ENCODE measurements around the gene PEX13. TPM values are rescaled to one million over a fixed set of nuclear protein-coding genes. Genes with fewer than 3 reads are reported as not detected.
A peak's percentile ranks its signal among the peaks of the same experiment; 100 is the strongest.
"Not testable (repeated sequence)": the region's sequence is repeated elsewhere in the genome, so short reads cannot be mapped to it uniquely, and the experiment has no call there.

PEX13 gene
- total and polyA plus RNA-seq, 10 donors, result 4.5 to 28.4 (median 17.2) TPM

DNA sequence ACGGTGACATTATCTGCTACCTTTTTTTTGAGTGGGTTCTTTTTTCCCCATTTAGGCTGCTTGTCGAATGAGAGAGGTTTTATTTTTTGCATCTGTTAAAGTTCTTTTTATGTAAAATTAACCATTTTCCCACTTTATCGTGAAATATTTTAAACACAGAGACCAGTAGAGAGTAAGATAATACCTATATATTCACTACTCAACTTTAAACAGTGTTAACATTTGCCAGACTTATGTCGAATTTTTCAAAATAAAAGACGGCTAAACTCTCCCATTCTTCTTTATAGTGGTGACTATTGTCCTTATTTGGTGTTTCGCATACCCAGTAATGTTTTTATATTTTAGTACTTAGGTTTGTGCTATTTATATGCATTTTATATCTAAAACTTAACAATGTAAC lies 1.3 kb downstream of the PEX13 start:
- H3K27ac ChIP-seq, result peak overlapping the region in 6 of 8 donors; percentile 82 to 94 (median 90)

DNA sequence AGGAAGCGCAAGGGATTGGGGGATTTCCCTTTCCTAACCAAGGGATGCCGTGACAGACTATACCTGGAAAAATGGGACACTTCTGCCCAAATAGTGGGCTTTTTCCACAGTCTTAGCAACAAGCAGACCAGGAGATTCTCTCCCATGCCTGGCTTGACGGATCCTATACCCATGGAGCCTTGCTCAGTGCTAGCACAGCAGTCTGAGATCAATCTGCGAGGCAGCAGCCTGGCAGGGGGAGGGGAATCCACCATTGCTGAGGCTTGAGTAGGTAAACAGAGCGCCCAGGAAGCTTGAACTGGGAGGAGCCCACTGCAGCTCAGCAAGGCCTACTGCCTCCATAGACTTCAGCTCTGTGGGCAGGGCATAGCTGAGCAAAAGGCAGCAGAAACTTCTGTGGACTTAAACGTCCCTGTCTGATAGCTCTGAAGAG lies 3.7 kb downstream of the PEX13 start:
- intact Hi-C loops (cut with DNase I; ENCODE audit: low total_unique reads), result no loop called here
- H3K27me3 ChIP-seq (replicated peaks in 1 of 7), result no peaks in the 10 kb centered on the region
- no peak overlapping the region for H3K27ac ChIP-seq
- DNase-seq, result no peak
- peaks cover 17 to 66% (median 35%) of the 10 kb centered on the region in 6 donors for H3K4me1 ChIP-seq
- WGBS, 5 donors, result 86 to 98% (median 93%) methylated on average over 5 to 6 of the region's 6 CpGs
- TF ChIP-seq, protein P1, sequence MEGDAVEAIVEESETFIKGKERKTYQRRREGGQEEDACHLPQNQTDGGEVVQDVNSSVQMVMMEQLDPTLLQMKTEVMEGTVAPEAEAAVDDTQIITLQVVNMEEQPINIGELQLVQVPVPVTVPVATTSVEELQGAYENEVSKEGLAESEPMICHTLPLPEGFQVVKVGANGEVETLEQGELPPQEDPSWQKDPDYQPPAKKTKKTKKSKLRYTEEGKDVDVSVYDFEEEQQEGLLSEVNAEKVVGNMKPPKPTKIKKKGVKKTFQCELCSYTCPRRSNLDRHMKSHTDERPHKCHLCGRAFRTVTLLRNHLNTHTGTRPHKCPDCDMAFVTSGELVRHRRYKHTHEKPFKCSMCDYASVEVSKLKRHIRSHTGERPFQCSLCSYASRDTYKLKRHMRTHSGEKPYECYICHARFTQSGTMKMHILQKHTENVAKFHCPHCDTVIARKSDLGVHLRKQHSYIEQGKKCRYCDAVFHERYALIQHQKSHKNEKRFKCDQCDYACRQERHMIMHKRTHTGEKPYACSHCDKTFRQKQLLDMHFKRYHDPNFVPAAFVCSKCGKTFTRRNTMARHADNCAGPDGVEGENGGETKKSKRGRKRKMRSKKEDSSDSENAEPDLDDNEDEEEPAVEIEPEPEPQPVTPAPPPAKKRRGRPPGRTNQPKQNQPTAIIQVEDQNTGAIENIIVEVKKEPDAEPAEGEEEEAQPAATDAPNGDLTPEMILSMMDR (IDR thresholded peaks at IDR 0.05 in 8 of 11, conservative IDR thresholded peaks at IDR 0.05 in 3 of 11), result no peak
- TF ChIP-seq POLR2A (IDR thresholded peaks at IDR 0.05) (no peak), POLR2AphosphoS5 (IDR thresholded peaks at IDR 0.05) (no peak)
- H3K4me3 ChIP-seq, result no peak overlapping the region
- H3K9me3 ChIP-seq, result peaks cover 0 to 6% (median 0%) of the 10 kb centered on the region in 8 donors
- peaks cover 0 to 46% (median 6%) of the 10 kb centered on the region in 6 donors for H3K36me3 ChIP-seq

More for the DNA sequence above, 1.3 kb downstream of the PEX13 start:
- TF ChIP-seq, protein P1 (IDR thresholded peaks at IDR 0.05 in 8 of 11, conservative IDR thresholded peaks at IDR 0.05 in 3 of 11), result no peak
- no peak for TF ChIP-seq POLR2A (IDR thresholded peaks at IDR 0.05)
- DNase-seq, result no peak
- H3K4me1 ChIP-seq, result peaks cover 24 to 79% (median 43%) of the 10 kb centered on the region in 6 donors
- H3K27me3 ChIP-seq (replicated peaks in 1 of 7), result no peaks in the 10 kb centered on the region
- H3K36me3 ChIP-seq, result peaks cover 0 to 32% (median 6%) of the 10 kb centered on the region in 6 donors
- peak overlapping the region; percentile 68 to 98 (median 92) for H3K4me3 ChIP-seq
- intact Hi-C loops (cut with DNase I; ENCODE audit: low total_unique reads), result no loop called here
- WGBS, 5 donors, result 39 to 48% (median 43%) methylated on average over 6 of the region's 6 CpGs
- H3K9me3 ChIP-seq, result peaks cover 0 to 6% (median 0%) of the 10 kb centered on the region in 8 donors

DNA sequence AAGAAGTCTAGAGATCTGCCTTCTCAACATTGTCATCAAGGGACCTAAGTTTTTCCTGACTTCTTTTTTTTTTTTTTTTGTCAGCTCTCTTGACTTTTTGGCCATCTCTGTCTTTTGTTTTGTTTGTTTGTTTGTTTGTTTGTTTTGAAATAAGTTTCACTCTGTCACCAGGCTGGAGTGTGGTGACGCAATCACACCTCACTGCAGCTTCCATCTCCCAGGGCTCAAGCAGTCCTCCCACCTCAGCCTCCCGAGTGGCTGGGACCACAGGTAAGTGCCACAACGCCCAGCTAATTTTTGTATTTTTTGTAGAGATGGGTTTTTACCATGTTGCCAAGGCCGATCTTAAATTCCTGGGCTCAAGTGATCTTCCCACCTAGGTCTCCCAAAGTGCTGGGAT lies 6.2 kb downstream of the PEX13 start:
- TF ChIP-seq POLR2A (IDR thresholded peaks at IDR 0.05) (no peak), POLR2AphosphoS5 (IDR thresholded peaks at IDR 0.05) (no peak)
- TF ChIP-seq, protein P1 (IDR thresholded peaks at IDR 0.05 in 8 of 11, conservative IDR thresholded peaks at IDR 0.05 in 3 of 11), result no peak
- DNase-seq, result no peak
- Histone ChIP-seq H3K4me3 (no peak overlapping the region), H3K27ac (no peak overlapping the region), H3K9me3 (peaks cover 0 to 6% (median 0%) of the 10 kb centered on the region in 8 donors), H3K4me1 (peaks cover 11 to 52% (median 25%) of the 10 kb centered on the region in 6 donors), H3K36me3 (peaks cover 0 to 52% (median 6%) of the 10 kb centered on the region in 6 donors), H3K27me3 (replicated peaks in 1 of 7) (no peaks in the 10 kb centered on the region)
- intact Hi-C loops (cut with DNase I; ENCODE audit: low total_unique reads), result no loop called here
- 77 to 97% (median 92%) methylated on average over 4 of the region's 4 CpGs for WGBS, 5 donors

DNA sequence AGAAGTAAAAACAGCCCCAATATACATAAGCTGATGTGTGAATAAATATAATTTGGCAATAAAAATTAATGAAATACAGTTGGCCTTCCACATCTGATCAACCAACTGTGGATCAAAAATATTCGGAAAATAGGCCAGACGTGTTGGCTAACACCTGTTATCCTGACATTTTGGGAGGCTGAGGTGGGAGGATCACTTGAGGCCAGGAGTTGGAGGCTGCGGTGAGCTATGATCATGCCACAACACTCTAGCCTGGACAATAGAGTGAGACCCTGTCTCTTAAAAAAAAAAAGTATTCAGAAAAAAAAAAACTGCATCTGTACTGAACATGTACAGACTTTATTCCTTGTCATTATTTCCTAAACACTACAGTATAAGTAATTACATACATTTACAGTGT lies 12.0 kb downstream of the PEX13 start:
- intact Hi-C loops (cut with DNase I; ENCODE audit: low total_unique reads), result no loop called here
- Histone ChIP-seq H3K27me3 (replicated peaks in 1 of 7) (no peaks in the 10 kb centered on the region), H3K36me3 (peaks cover 0 to 51% (median 31%) of the 10 kb centered on the region in 6 donors), H3K4me3 (no peak overlapping the region), H3K9me3 (no peaks in the 10 kb centered on the region), H3K27ac (no peak overlapping the region), H3K4me1 (peaks cover 0 to 16% (median 2%) of the 10 kb centered on the region in 6 donors)
- TF ChIP-seq, protein P1 (IDR thresholded peaks at IDR 0.05 in 8 of 11, conservative IDR thresholded peaks at IDR 0.05 in 3 of 11), result no peak
- TF ChIP-seq POLR2A (IDR thresholded peaks at IDR 0.05) (no peak), POLR2AphosphoS5 (IDR thresholded peaks at IDR 0.05) (no peak)
- no peak for DNase-seq
- 97 to 99% (median 97%) methylated on average over 3 of the region's 3 CpGs for WGBS, 5 donors

DNA sequence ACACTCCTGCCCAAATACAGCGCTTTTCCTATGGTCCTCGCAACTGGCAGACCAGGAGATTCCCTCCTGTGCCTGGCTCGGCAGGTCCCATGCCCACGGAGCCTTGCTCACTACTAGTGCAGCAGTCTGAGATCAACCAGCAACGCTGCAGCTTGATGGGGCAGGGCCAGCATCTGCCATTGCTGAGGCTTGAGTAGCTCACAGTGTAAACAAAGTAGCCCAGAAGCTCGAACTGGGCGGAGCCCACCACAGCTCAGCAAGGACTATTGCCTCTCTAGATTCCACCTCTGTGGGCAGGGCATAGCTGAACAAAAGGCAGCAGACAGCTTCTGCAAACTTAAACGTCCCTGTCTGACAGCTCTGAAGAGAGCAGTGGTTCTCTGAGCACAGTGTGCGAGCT lies 17.1 kb downstream of the PEX13 start:
- H3K9me3 ChIP-seq; DNase-seq; H3K4me1 ChIP-seq; intact Hi-C loops (cut with DNase I; ENCODE audit: low total_unique reads); H3K27ac ChIP-seq; H3K27me3 ChIP-seq (replicated peaks in 1 of 7); H3K4me3 ChIP-seq: not testable (repeated sequence)
- peaks cover 0 to 55% (median 41%) of the 10 kb centered on the region in 6 donors for H3K36me3 ChIP-seq
- WGBS, 5 donors, result 96 to 100% (median 97%) methylated on average over 5 to 9 of the region's 9 CpGs

DNA sequence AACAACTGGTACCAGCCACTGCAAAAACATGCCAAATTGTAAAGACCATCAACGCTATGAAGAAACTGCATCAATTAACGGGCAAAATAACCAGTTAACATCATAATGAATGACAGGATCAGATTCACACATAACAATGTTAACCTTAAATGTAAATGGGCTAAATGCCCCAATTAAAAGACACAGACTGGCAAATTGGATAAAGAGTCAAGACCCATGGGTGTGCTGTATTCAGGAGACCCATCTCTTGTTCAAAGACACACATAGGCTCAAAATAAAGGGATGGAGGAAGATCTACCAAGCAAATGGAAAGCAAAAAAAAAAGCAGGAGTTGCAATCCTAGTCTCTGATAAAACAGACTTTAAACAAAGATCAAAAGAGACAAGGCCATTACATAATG lies 19.1 kb downstream of the PEX13 start:
- WGBS, 5 donors, result 98 to 100% (median 99%) methylated on average over 2 of the region's 2 CpGs
- H3K27me3 ChIP-seq (replicated peaks in 1 of 7); H3K4me1 ChIP-seq; H3K27ac ChIP-seq; H3K4me3 ChIP-seq; H3K9me3 ChIP-seq; DNase-seq; intact Hi-C loops (cut with DNase I; ENCODE audit: low total_unique reads): not testable (repeated sequence)
- H3K36me3 ChIP-seq, result peaks cover 0 to 46% (median 35%) of the 10 kb centered on the region in 6 donors
